HEK293 (cell line): ENCODE measurements around the gene ARHGAP5.

Source experiments
- CTCF ChIA-PET: fragments of 350-600 bp; formaldehyde crosslinking; extraction: SDS; loops from one replicate; lab custom pipeline; 2021; ENCODE audit warnings: antibody characterized with exemption; lab: Yijun Ruan, JAX
- POLR2A ChIA-PET: fragments of 300-600 bp; formaldehyde crosslinking; extraction: SDS; loops from one replicate; lab custom pipeline; 2020; ENCODE audit warnings: antibody characterized with exemption, inconsistent platforms; lab: Yijun Ruan, JAX
- H3K27ac ChIP-seq: fragments of 200-500 bp; sonication (Bioruptor generic); 2 replicates; pipeline ENCODE4 v1.5.1; 2014; ENCODE audit warnings: low read depth, low read length, control low read depth, inconsistent platforms; ENCODE audit errors: extremely low read depth
- H3K36me3 ChIP-seq, 2 experiments: fragments of 200-500 bp in 1 of 2; sonication (Bioruptor generic) in 1 of 2; 1 replicate in 1 of 2; 2 replicates in 1 of 2; pipeline ENCODE4 v1.5.1; 2014 to 2017; ENCODE audit warnings: inconsistent platforms in 2 of 2, low read length in 2 of 2; ENCODE audit not compliant: control insufficient read depth in 2 of 2, insufficient read depth in 1 of 2
- H3K4me1 ChIP-seq: fragments of 200-500 bp; sonication (Bioruptor generic); 2 replicates; pipeline ENCODE4 v1.5.1; 2014; ENCODE audit warnings: mild to moderate bottlenecking, low read length, inconsistent platforms; ENCODE audit not compliant: control insufficient read depth, insufficient read depth
- H3K4me3 ChIP-seq: 2 replicates; pipeline ENCODE4 v1.5.1; 2011; ENCODE audit warnings: low read depth, mild to moderate bottlenecking, control low read depth, low read length, moderate library complexity
- H3K9me3 ChIP-seq: fragments of 200-500 bp; sonication (Bioruptor generic); 2 replicates; pipeline ENCODE4 v1.5.1; 2014; ENCODE audit warnings: low read depth, low read length, inconsistent platforms; ENCODE audit not compliant: control insufficient read depth, insufficient read depth
- GLIS1 ChIP-seq: fragments of 450-650 bp; formaldehyde crosslinking; IDR thresholded peaks from 2 replicates; pipeline ENCODE4 v1.5.1; 2016; ENCODE audit warnings: missing biosample characterization, missing genetic modification characterization
- OSR2 ChIP-seq: fragments of 450-650 bp; formaldehyde crosslinking; IDR thresholded peaks from 2 replicates; pipeline ENCODE4 v1.5.1; 2016; ENCODE audit warnings: missing biosample characterization, missing genetic modification characterization
- SETDB1 ChIP-seq: IDR thresholded peaks from one replicate; pipeline ENCODE4 v1.6.1; 2017; ENCODE audit warnings: mild to moderate bottlenecking, low read length, moderate library complexity, mixed read lengths; ENCODE audit not compliant: insufficient read length
- ZFP69B ChIP-seq: fragments of 450-650 bp; formaldehyde crosslinking; IDR thresholded peaks from 2 replicates; pipeline ENCODE4 v1.5.1; 2016; ENCODE audit warnings: missing biosample characterization, missing genetic modification characterization
- ZNF174 ChIP-seq: fragments of 450-650 bp; formaldehyde crosslinking; IDR thresholded peaks from 2 replicates; pipeline ENCODE4 v1.5.0; 2017; ENCODE audit warnings: missing biosample characterization, mild to moderate bottlenecking, missing genetic modification characterization
- ZNF302 ChIP-seq: fragments of 450-650 bp; formaldehyde crosslinking; IDR thresholded peaks from 2 replicates; pipeline ENCODE4 v1.5.1; 2016; ENCODE audit warnings: missing biosample characterization, missing genetic modification characterization, low read depth
- ZNF335 ChIP-seq: fragments of 450-650 bp; formaldehyde crosslinking; conservative IDR thresholded peaks from 2 replicates; pipeline ENCODE4 v1.5.1; 2016; ENCODE audit warnings: missing biosample characterization, missing genetic modification characterization
- ZNF837 ChIP-seq: fragments of 450-650 bp; formaldehyde crosslinking; IDR thresholded peaks from 2 replicates; pipeline ENCODE4 v1.5.1; 2016; ENCODE audit warnings: missing biosample characterization, missing genetic modification characterization
- ZSCAN16 ChIP-seq: fragments of 450-650 bp; formaldehyde crosslinking; IDR thresholded peaks from 2 replicates; pipeline ENCODE4 v1.5.1; 2016; ENCODE audit warnings: missing biosample characterization, missing genetic modification characterization
- TF ChIP-seq, protein P1 (sequence below): fragments of 450-650 bp; formaldehyde crosslinking; IDR thresholded peaks from 2 replicates; pipeline ENCODE4 v1.5.1; 2016; ENCODE audit warnings: missing biosample characterization, missing genetic modification characterization
- TF ChIP-seq, protein P2 (sequence below): fragments of 450-650 bp; formaldehyde crosslinking; IDR thresholded peaks from 2 replicates; pipeline ENCODE4 v1.5.1; 2016; ENCODE audit warnings: missing biosample characterization, missing genetic modification characterization

Gene ARHGAP5

DNA sequence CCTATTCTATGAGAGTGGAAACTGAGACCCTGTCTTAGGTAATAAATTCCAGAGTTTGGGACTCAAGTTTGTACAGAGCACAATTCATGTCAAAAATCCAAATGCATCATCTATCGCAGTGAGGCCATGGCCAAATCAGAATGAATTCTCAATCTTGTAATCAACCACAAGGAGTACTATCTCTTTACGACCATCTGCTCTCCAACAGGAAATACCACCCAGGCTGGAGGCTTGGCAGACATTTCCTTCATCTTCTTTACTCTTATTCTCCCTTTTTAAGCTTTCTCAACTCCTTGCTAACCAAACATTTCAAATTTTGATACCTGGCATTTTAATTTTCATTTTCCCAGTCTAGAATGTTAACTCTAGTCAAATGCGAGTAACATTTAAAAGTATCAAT is 92.1 kb downstream of the ARHGAP5 start:
- no peak for TF ChIP-seq ZFP69B (tag by site-specific recombination)
- CTCF ChIA-PET = interaction anchor here (0.7 kb wide), 1 partner anchor 37 kb away, joined by 3 read pairs; no protein-coding TSS in a partner anchor

DNA sequence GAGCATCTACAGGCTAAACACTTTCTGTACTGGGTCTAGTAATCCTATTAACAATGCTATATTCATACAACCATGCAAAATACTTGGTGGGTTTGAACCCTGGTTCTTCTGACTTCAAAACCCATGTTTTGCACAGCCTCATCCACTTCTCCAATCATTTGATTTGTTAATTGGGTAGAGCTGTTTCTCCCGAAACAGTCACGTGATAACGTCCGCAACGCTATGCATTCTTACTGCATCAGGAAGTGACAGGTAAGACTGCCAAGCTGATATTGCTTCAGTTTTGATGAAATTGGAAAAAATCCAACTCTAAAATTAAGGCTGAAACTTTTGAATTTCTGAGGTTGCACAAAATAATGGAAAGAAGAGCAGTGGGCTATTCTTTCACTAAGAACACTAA is 94.4 kb downstream of the ARHGAP5 start:
- no peak overlapping the region for H3K4me3 ChIP-seq
- no peaks in the 10 kb centered on the region for H3K9me3 ChIP-seq
- no peaks in the 10 kb centered on the region for H3K4me1 ChIP-seq
- TF ChIP-seq, protein P1, sequence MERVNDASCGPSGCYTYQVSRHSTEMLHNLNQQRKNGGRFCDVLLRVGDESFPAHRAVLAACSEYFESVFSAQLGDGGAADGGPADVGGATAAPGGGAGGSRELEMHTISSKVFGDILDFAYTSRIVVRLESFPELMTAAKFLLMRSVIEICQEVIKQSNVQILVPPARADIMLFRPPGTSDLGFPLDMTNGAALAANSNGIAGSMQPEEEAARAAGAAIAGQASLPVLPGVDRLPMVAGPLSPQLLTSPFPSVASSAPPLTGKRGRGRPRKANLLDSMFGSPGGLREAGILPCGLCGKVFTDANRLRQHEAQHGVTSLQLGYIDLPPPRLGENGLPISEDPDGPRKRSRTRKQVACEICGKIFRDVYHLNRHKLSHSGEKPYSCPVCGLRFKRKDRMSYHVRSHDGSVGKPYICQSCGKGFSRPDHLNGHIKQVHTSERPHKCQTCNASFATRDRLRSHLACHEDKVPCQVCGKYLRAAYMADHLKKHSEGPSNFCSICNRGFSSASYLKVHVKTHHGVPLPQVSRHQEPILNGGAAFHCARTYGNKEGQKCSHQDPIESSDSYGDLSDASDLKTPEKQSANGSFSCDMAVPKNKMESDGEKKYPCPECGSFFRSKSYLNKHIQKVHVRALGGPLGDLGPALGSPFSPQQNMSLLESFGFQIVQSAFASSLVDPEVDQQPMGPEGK (tag by site-specific recombination) = no peak
- TF ChIP-seq ZNF174 (no peak), ZSCAN16 (tag by site-specific recombination) (no peak), ZNF302 (no peak), ZFP69B (tag by site-specific recombination) (no peak)
- TF ChIP-seq, all 188 proteins: peak for 0
- Histone ChIP-seq H3K36me3 (no peaks in the 10 kb centered on the region), H3K27ac (no peak overlapping the region)
- POLR2A ChIA-PET = no interaction called here
- CTCF ChIA-PET = no interaction called here

More for the DNA sequence above, 92.1 kb downstream of the ARHGAP5 start:
- Histone ChIP-seq H3K4me1 (no peaks in the 10 kb centered on the region), H3K36me3 (no peaks in the 10 kb centered on the region), H3K4me3 (no peak overlapping the region), H3K27ac (no peak overlapping the region), H3K9me3 (no peaks in the 10 kb centered on the region)
- POLR2A ChIA-PET = no interaction called here

DNA sequence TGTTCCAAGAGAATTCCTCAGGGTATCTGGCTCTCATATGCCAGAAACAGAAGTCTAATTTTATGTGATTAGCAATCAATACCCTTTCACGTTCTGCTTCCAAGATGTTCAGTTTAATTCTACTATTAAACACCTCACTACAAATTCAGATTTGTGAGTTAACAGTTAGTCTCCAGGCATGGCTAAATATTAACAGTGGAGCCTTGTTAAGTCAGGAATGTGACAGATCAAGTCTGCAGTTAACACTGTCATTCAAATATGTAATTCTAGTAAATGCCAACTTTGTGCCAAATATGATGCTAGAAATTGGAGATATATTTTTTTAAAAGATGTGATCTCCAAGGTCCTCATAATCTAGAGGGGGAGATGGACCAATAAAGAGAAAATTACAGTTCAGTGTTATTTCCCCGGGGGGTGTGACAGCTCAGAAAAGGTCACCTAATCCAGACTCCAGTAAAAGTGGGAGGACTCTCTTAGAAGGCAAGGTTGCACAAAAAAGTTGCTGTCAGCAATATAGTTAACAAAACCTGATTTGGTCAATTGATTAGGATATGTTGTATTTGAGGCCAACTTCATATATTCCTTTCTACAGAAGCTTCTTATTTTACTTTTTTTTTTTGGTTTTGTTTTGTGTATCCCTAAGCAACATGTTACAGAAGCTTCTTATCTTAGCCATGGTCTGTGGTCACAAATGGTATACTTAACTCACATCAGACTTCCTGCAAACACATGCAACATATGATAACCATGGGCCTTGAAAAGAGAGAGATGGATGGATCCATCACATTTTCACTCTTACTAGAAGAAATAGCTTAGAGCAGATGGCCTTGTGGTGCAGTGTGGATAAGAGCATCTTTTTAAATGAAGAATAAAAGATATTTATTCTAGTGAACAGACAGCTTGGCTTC is 106.3 kb downstream of the ARHGAP5 start:
- Histone ChIP-seq H3K4me1 (no peaks in the 10 kb centered on the region), H3K27ac (no peak overlapping the region), H3K36me3 (no peaks in the 10 kb centered on the region), H3K9me3 (no peaks in the 10 kb centered on the region), H3K4me3 (no peak overlapping the region)
- CTCF ChIA-PET = interaction anchor here (1.2 kb wide), 1 partner anchor 249 kb away, joined by 3 read pairs; no protein-coding TSS in a partner anchor
- POLR2A ChIA-PET = no interaction called here
- TF ChIP-seq, protein P2, sequence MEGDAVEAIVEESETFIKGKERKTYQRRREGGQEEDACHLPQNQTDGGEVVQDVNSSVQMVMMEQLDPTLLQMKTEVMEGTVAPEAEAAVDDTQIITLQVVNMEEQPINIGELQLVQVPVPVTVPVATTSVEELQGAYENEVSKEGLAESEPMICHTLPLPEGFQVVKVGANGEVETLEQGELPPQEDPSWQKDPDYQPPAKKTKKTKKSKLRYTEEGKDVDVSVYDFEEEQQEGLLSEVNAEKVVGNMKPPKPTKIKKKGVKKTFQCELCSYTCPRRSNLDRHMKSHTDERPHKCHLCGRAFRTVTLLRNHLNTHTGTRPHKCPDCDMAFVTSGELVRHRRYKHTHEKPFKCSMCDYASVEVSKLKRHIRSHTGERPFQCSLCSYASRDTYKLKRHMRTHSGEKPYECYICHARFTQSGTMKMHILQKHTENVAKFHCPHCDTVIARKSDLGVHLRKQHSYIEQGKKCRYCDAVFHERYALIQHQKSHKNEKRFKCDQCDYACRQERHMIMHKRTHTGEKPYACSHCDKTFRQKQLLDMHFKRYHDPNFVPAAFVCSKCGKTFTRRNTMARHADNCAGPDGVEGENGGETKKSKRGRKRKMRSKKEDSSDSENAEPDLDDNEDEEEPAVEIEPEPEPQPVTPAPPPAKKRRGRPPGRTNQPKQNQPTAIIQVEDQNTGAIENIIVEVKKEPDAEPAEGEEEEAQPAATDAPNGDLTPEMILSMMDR = no peak
- TF ChIP-seq OSR2 (tag by site-specific recombination) (no peak), ZNF335 (no peak), ZNF837 (tag by site-specific recombination) (no peak)

DNA sequence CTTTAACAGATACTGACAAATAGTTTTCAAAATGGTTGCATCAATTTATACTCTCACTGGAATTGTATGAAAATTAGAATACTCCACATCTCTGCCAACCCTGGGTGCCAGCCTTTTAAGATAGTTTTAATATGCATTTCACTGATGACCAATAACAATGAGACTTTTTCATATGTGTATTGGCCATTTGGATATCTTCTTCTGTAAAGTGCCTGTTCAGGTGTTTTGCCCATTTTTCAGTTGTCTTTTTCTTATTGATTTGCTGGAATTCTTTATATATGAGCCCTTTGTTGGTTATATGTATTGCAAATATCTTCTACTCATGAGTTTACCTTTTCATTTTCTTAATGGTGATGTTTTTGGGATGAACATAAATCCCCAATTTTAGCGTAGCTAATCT is 108.0 kb downstream of the ARHGAP5 start:
- TF ChIP-seq SETDB1 (peak; percentile 79), GLIS1 (no peak)
- CTCF ChIA-PET = no interaction called here
- POLR2A ChIA-PET = no interaction called here
- no peaks in the 10 kb centered on the region for H3K36me3 ChIP-seq
- no peak overlapping the region for H3K27ac ChIP-seq
- no peaks in the 10 kb centered on the region for H3K4me1 ChIP-seq
- no peak overlapping the region for H3K4me3 ChIP-seq
- H3K9me3 ChIP-seq = no peaks in the 10 kb centered on the region
